ENCODE measurements around the gene HOXB13.

HOXB13 gene

GRCh38 chr17:48769009-48769675 lies 40.6 kb upstream of the HOXB13 start:
- TF ChIP-seq CTCF (IDR thresholded peaks at IDR 0.05), result no peak
- Histone ChIP-seq H3K9me3 (ENCODE audit: control insufficient read depth, low read length) (no peaks in the 10 kb centered on the region), H3K79me2 (no peaks in the 10 kb centered on the region), H2AFZ (no peak overlapping the region), H3K4me1 (no peaks in the 10 kb centered on the region), H3K4me2 (ENCODE audit: low read length) (no peak overlapping the region), H3K27ac (no peak overlapping the region), H3K4me3 (ENCODE audit: low read depth, low read length) (no peak overlapping the region), H3K9ac (no peak overlapping the region), H3K36me3 (ENCODE audit: control insufficient read depth, insufficient read depth, low read length) (no peaks in the 10 kb centered on the region), H3K27me3 (ENCODE audit: control insufficient read depth, insufficient read depth, low read length) (no peaks in the 10 kb centered on the region)

- no peak overlapping the region for H3K4me3 ChIP-seq (ENCODE audit: low read depth, low read length)
- H3K4me2 ChIP-seq (ENCODE audit: low read length), result no peak overlapping the region
- H3K36me3 ChIP-seq (ENCODE audit: control insufficient read depth, insufficient read depth, low read length), result no peaks in the 10 kb centered on the region
- no peaks in the 10 kb centered on the region for H3K27me3 ChIP-seq (ENCODE audit: control insufficient read depth, insufficient read depth, low read length)
- H3K4me1 ChIP-seq, result no peaks in the 10 kb centered on the region
- H3K79me2 ChIP-seq, result no peaks in the 10 kb centered on the region
- no peak for TF ChIP-seq CTCF (IDR thresholded peaks at IDR 0.05)
- no peak overlapping the region for H2AFZ ChIP-seq
- no peak overlapping the region for H3K27ac ChIP-seq
- H3K9me3 ChIP-seq (ENCODE audit: control insufficient read depth, low read length), result no peaks in the 10 kb centered on the region
- H3K9ac ChIP-seq, result no peak overlapping the region
Observed at GRCh38 chr17:48767263-48767774, 38.8 kb upstream of the HOXB13 start.

GRCh38 chr17:48761114-48761513 lies 32.6 kb upstream of the HOXB13 start:
- Histone ChIP-seq H3K27me3 (ENCODE audit: control insufficient read depth, insufficient read depth, low read length) (no peaks in the 10 kb centered on the region), H3K4me2 (ENCODE audit: low read length) (no peak overlapping the region), H3K79me2 (no peaks in the 10 kb centered on the region), H3K4me1 (no peaks in the 10 kb centered on the region), H3K36me3 (ENCODE audit: control insufficient read depth, insufficient read depth, low read length) (no peaks in the 10 kb centered on the region), H2AFZ (no peak overlapping the region), H3K4me3 (ENCODE audit: low read depth, low read length) (no peak overlapping the region), H3K9ac (no peak overlapping the region), H3K27ac (no peak overlapping the region), H3K9me3 (ENCODE audit: control insufficient read depth, low read length) (no peaks in the 10 kb centered on the region)
- no peak for TF ChIP-seq CTCF (IDR thresholded peaks at IDR 0.05)

- Histone ChIP-seq H3K4me1 (no peaks in the 10 kb centered on the region), H3K9ac (no peak overlapping the region), H3K27me3 (ENCODE audit: control insufficient read depth, insufficient read depth, low read length) (no peaks in the 10 kb centered on the region), H2AFZ (no peak overlapping the region), H3K79me2 (no peaks in the 10 kb centered on the region), H3K4me3 (ENCODE audit: low read depth, low read length) (no peak overlapping the region), H3K9me3 (ENCODE audit: control insufficient read depth, low read length) (no peaks in the 10 kb centered on the region), H3K4me2 (ENCODE audit: low read length) (no peak overlapping the region), H3K27ac (no peak overlapping the region), H3K36me3 (ENCODE audit: control insufficient read depth, insufficient read depth, low read length) (no peaks in the 10 kb centered on the region)
- no peak for TF ChIP-seq CTCF (IDR thresholded peaks at IDR 0.05)
Observed at GRCh38 chr17:48760411-48760810, 31.9 kb upstream of the HOXB13 start.

GRCh38 chr17:48759288-48759687 lies 30.7 kb upstream of the HOXB13 start:
- Histone ChIP-seq H3K9ac (no peak overlapping the region), H3K9me3 (ENCODE audit: control insufficient read depth, low read length) (no peaks in the 10 kb centered on the region), H3K4me1 (no peaks in the 10 kb centered on the region), H2AFZ (no peak overlapping the region), H3K4me3 (ENCODE audit: low read depth, low read length) (no peak overlapping the region), H3K79me2 (no peaks in the 10 kb centered on the region), H3K27ac (no peak overlapping the region), H3K27me3 (ENCODE audit: control insufficient read depth, insufficient read depth, low read length) (no peaks in the 10 kb centered on the region), H3K4me2 (ENCODE audit: low read length) (no peak overlapping the region), H3K36me3 (ENCODE audit: control insufficient read depth, insufficient read depth, low read length) (no peaks in the 10 kb centered on the region)
- no peak for TF ChIP-seq CTCF (IDR thresholded peaks at IDR 0.05)

Data from parathyroid adenoma (tissue), 2 donors.